Neuronal stem cell (in vitro differentiated cells): ENCODE results near the gene CNOT3.
A peak's percentile ranks its signal among the peaks of the same experiment; 100 is the strongest.

Source experiments
- DNase-seq: peaks from one replicate; pipeline ENCODE4 v3.0.0-alpha.2; 2013; ENCODE audit warnings: low spot score
- H2AFZ ChIP-seq: one replicate; pipeline ENCODE4 v1.6.1; 2013; ENCODE audit warnings: mild to moderate bottlenecking, low read length, inconsistent platforms
- H2AK5ac ChIP-seq: 2 replicates; pipeline ENCODE4 v1.6.1; 2013; ENCODE audit warnings: low read depth, mild to moderate bottlenecking, inconsistent platforms, low read length, moderate library complexity, mixed read lengths
- H2BK120ac ChIP-seq: 2 replicates; pipeline ENCODE4 v1.6.1; 2013; ENCODE audit warnings: low read depth, mild to moderate bottlenecking, inconsistent platforms, low read length, moderate library complexity, mixed read lengths
- H2BK12ac ChIP-seq: one replicate; pipeline ENCODE4 v1.6.1; 2013; ENCODE audit warnings: low read length, inconsistent platforms
- H2BK15ac ChIP-seq: 2 replicates; pipeline ENCODE4 v1.6.1; 2013; ENCODE audit warnings: mild to moderate bottlenecking, low read length, inconsistent platforms, mixed read lengths
- H2BK5ac ChIP-seq: one replicate; pipeline ENCODE4 v1.6.1; 2013; ENCODE audit warnings: inconsistent platforms, mild to moderate bottlenecking, low read length, moderate library complexity
- H3K14ac ChIP-seq: one replicate; pipeline ENCODE4 v1.6.1; 2013; ENCODE audit warnings: low read length, inconsistent platforms
- H3K18ac ChIP-seq: 2 replicates; pipeline ENCODE4 v1.6.1; 2013; ENCODE audit warnings: low read length, inconsistent platforms
- H3K23ac ChIP-seq: 2 replicates; pipeline ENCODE4 v1.6.1; 2013; ENCODE audit warnings: low read depth, mild to moderate bottlenecking, mixed read lengths, low read length, inconsistent platforms; ENCODE audit not compliant: poor library complexity
- H3K27ac ChIP-seq: replicated peaks from 3 replicates; pipeline ENCODE4 v1.5.1; 2013; ENCODE audit warnings: low read length, inconsistent platforms
- H3K27me3 ChIP-seq, 3 experiments: 2 replicates each; pipeline ENCODE4 v1.6.1; 2013; ENCODE audit warnings: low read length in 3 of 3, mild to moderate bottlenecking in 2 of 3, inconsistent platforms in 1 of 3, low read depth in 1 of 3, mixed read lengths in 1 of 3, moderate library complexity in 1 of 3; ENCODE audit not compliant: control insufficient read depth in 3 of 3, insufficient read depth in 3 of 3
- H3K36me3 ChIP-seq, 2 donors: replicated peaks in 1 of 2; 2 replicates each; pipeline ENCODE4 v1.6.1; 2013; ENCODE audit warnings: low read length in 2 of 2; ENCODE audit not compliant: control insufficient read depth in 2 of 2, insufficient read depth in 2 of 2
- H3K4ac ChIP-seq: 2 replicates; pipeline ENCODE4 v1.6.1; 2013; ENCODE audit warnings: inconsistent platforms, mild to moderate bottlenecking, low read length, moderate library complexity
- H3K4me1 ChIP-seq, 2 donors: 1 replicate in 1 of 2; 2 replicates in 1 of 2; pipeline ENCODE4 v1.6.1; 2013; ENCODE audit warnings: low read length in 2 of 2, low read depth in 1 of 2; ENCODE audit not compliant: control insufficient read depth in 2 of 2, insufficient read depth in 1 of 2
- H3K4me2 ChIP-seq: one replicate; pipeline ENCODE4 v1.6.1; 2013; ENCODE audit warnings: mild to moderate bottlenecking, low read length, inconsistent platforms; ENCODE audit not compliant: insufficient read depth, poor library complexity, severe bottlenecking
- H3K4me3 ChIP-seq, 2 donors: 2 replicates each; pipeline ENCODE4 v1.5.1; 2013; ENCODE audit warnings: low read length in 2 of 2, mild to moderate bottlenecking in 2 of 2, inconsistent platforms in 1 of 2, moderate library complexity in 1 of 2
- H3K79me1 ChIP-seq: one replicate; pipeline ENCODE4 v1.6.1; 2013; ENCODE audit warnings: low read depth, mild to moderate bottlenecking, inconsistent platforms, low read length, moderate library complexity
- H3K9ac ChIP-seq: one replicate; pipeline ENCODE4 v1.6.1; 2013; ENCODE audit warnings: mild to moderate bottlenecking, low read depth, low read length, inconsistent platforms; ENCODE audit not compliant: poor library complexity
- H3K9me3 ChIP-seq, 2 donors: replicated peaks in 1 of 2; 2 replicates each; pipeline versions ENCODE3 to v1.6.1; 2013; ENCODE audit warnings: low read length in 2 of 2, mild to moderate bottlenecking in 2 of 2, inconsistent platforms in 1 of 2, low read depth in 1 of 2, mixed read lengths in 1 of 2, moderate library complexity in 1 of 2; ENCODE audit not compliant: control insufficient read depth in 2 of 2, insufficient read depth in 1 of 2
- H4K8ac ChIP-seq: one replicate; pipeline ENCODE4 v1.6.1; 2013; ENCODE audit warnings: low read depth, mild to moderate bottlenecking, inconsistent platforms, low read length, moderate library complexity
- H4K91ac ChIP-seq: one replicate; pipeline ENCODE4 v1.6.1; 2013; ENCODE audit warnings: low read length, low read depth, mild to moderate bottlenecking, inconsistent platforms; ENCODE audit not compliant: poor library complexity
- WGBS, 2 donors: extraction: QIAGEN DNeasy Blood & Tissue Kit; methylation state at CpG; one replicate each; pipeline ENCODE4 v1.1.7; 2013; ENCODE audit warnings: missing lambda C conversion rate in 2 of 2, mixed read lengths in 1 of 2; ENCODE audit not compliant: insufficient read length in 2 of 2, insufficient replicate concordance in 1 of 2; ENCODE audit errors: extremely low coverage in 2 of 2; 5-methylcytosine and 5-hydroxymethylcytosine counted together

The CNOT3 gene

DNA sequence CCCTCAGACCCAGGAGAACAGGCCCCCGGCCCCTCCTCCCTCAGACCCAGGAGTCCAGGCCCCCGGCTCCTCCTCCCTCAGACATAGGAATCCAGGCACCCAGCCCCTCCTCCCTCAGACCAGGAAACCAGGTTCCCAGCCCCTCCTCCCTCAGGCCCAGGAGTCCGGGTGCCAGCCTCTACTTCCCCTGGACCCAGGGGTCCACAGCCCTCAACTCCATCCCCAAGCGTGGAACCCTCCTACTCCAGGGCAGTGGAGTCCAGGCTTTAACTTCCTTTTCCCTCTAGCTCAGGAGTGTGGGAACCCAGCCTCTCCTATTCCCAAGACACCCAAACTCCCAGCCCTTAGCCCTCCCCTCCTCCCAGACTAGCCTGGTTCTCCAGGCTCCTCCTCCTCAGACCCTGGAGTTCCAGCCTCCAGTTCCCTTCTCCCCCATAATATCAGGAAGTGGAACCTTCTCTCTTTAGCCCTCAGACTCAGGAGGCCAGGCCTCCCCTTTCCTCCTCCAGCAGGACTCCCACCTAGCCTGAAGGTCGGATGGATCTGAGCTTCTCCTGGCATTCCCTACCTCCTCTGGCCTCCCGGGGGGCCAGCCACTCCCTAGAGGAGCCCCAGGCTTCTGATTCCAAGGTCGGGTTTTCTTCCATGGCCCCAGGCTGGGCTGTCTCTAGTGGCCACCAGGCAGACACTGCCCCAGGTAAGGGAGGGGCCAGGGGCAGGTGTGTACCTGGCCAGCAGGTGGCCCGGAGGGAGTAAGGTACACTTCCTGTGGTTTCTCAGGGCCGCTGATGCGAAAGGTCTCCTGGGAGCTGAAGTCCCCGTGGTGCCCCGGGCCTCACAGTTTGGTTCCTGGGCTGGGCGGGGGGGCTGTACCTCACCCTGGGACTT lies 35.2 kb downstream of the CNOT3 start, which contains the start of gene TMC4:
Gene TMC4, minus strand, starts transcription at position 690 of the 888 bp plus-strand sequence. Its CDS starts 43 bp downstream, at position 647.
- peak within 1 kb of the TSS in 1 of 2 donors; percentile 42 for H3K4me3 ChIP-seq

DNA sequence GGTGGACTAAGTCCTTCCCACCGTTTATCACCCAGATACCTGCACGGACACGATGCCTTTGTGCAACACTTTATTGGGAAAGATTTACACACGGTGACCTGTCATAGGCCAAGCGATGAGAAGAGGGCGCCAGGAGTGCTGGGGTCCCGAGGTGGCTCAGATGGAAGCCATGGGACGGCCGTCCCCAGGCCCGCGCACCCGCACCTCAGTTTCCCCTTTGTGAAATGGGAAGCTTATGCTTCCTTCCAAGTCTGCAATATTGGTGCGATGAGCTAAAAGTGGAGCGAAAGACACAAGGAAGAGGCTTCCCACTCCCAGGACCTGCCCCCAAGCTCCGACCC lies 35.8 kb downstream of the CNOT3 start:
- Histone ChIP-seq H3K4ac (no peak overlapping the region), H4K91ac (no peak overlapping the region), H3K27ac (no peak overlapping the region), H2BK15ac (no peak overlapping the region), H3K9ac (no peak overlapping the region), H2BK120ac (no peak overlapping the region), H3K27me3 (no peaks in the 10 kb centered on the region), H3K14ac (no peak overlapping the region), H3K18ac (no peak overlapping the region), H3K4me2 (no peak overlapping the region), H4K8ac (no peak overlapping the region), H2BK12ac (no peak overlapping the region), H2BK5ac (no peak overlapping the region), H3K4me3 (no peak overlapping the region), H2AFZ (no peak overlapping the region), H3K4me1 (peaks cover under 1 to 3% of the 10 kb centered on the region in 2 donors), H3K9me3 (no peaks in the 10 kb centered on the region), H2AK5ac (no peak overlapping the region), H3K23ac (peak overlapping the region; percentile 43), H3K36me3 (peaks cover 9 to 22% of the 10 kb centered on the region in 2 donors), H3K79me1 (no peaks in the 10 kb centered on the region)
- no peak for DNase-seq
- WGBS, 2 donors = no CpG with 5 or more reads among the region's 15 CpGs

More for the DNA sequence above, 35.2 kb downstream of the CNOT3 start, which contains the start of gene TMC4:
- Histone ChIP-seq H3K4ac (peak within 1 kb of the TSS; percentile 23), H3K9me3 (no peaks in the 10 kb centered on the region), H3K18ac (no peak within 1 kb of the TSS), H3K4me2 (no peak within 1 kb of the TSS), H3K4me1 (peaks cover 0 to 3% of the 10 kb centered on the region in 2 donors), H2BK5ac (no peak within 1 kb of the TSS), H3K23ac (peak within 1 kb of the TSS; percentile 80), H2BK120ac (no peak within 1 kb of the TSS), H4K8ac (no peak within 1 kb of the TSS), H2AK5ac (peak within 1 kb of the TSS; percentile 46), H2AFZ (no peak within 1 kb of the TSS), H3K14ac (no peak within 1 kb of the TSS), H3K36me3 (peaks cover 6 to 17% of the 10 kb centered on the region in 2 donors), H4K91ac (no peak within 1 kb of the TSS), H3K79me1 (no peaks in the 10 kb centered on the region), H2BK12ac (no peak within 1 kb of the TSS), H3K27ac (no peak within 1 kb of the TSS), H3K9ac (no peak within 1 kb of the TSS), H2BK15ac (no peak within 1 kb of the TSS), H3K27me3 (no peaks in the 10 kb centered on the region)
- no peak for DNase-seq
- no CpG with 5 or more reads among the region's 13 CpGs for WGBS, 2 donors

DNA sequence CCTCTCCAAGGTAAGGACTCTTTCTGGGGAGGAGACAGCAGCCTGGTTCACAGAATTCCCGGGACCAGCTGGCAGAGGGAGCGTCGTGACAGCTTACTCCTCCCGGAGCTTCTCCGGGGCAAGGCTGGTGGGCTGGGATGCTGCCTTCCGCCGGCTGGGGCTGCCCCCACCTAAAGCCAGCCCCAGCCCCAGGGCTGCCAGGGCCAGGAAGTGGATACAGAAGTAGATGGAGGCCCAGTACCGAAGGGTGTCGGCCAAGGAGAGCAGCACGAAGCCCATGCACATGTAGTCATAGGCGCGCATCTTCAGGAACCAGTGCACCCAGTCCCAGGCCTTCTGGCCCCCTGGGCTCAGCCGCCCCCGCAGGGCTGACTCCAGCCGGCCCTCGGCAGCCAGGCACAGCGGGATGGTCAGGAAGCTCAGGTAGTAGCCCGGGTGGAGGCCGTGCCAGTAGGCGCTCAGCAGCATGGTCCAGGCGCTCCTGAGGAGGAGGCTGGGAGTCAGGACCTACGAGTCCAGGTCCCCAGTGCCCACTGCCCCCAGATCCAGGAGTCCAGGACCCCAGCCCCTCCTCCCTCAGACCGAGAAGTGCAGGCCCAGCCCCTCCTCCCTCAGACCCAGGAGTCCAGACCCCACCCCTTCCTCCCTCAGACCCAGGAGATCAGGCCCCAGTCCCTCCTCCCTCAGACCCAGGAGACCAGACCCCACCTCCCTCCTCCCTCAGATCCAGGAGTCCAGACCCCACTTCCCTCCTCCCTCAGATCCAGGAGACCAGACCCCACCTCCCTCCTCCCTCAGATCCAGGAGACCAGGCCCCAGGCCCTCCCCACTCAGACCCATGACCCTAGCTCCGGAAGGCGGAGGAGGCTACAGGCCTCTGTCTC lies 36.6 kb downstream of the CNOT3 start:
- DNase-seq = no peak
- no peak overlapping the region for H3K27ac ChIP-seq
- no CpG with 5 or more reads among the region's 25 CpGs for WGBS, 2 donors

More for the DNA sequence above, 36.6 kb downstream of the CNOT3 start:
- H2BK15ac ChIP-seq = no peak overlapping the region
- H3K4me3 ChIP-seq = no peak overlapping the region
- no peaks in the 10 kb centered on the region for H3K79me1 ChIP-seq
- H3K4me2 ChIP-seq = no peak overlapping the region
- H2AFZ ChIP-seq = no peak overlapping the region
- H2BK12ac ChIP-seq = no peak overlapping the region
- H3K4ac ChIP-seq = peak overlapping the region; percentile 23
- H3K27me3 ChIP-seq = no peaks in the 10 kb centered on the region
- no peak overlapping the region for H4K91ac ChIP-seq
- no peak overlapping the region for H2BK120ac ChIP-seq
- no peak overlapping the region for H4K8ac ChIP-seq
- H3K23ac ChIP-seq = peak overlapping the region; percentile 80
- peaks cover 3 to 10% of the 10 kb centered on the region in 2 donors for H3K4me1 ChIP-seq
- H3K18ac ChIP-seq = peak overlapping the region; percentile 71
- H3K9ac ChIP-seq = peak overlapping the region; percentile 60
- no peak overlapping the region for H3K14ac ChIP-seq
- H2AK5ac ChIP-seq = peak overlapping the region; percentile 46
- H3K36me3 ChIP-seq = peaks cover 12 to 29% of the 10 kb centered on the region in 2 donors
- no peak overlapping the region for H2BK5ac ChIP-seq
- no peaks in the 10 kb centered on the region for H3K9me3 ChIP-seq
